Stimulated activated CD4-positive, alpha-beta T cell treated with anti-CD3 and anti-CD28 coated beads, Interleukin-2, amount 100 ng/mL, for 24 hours (primary cell): ENCODE measurements around the gene SPEN.

Experiments used
- DNase-seq, 2 donors: peaks; one replicate each; pipeline ENCODE4 v3.0.0-alpha.2; 2020

SPEN gene

DNA sequence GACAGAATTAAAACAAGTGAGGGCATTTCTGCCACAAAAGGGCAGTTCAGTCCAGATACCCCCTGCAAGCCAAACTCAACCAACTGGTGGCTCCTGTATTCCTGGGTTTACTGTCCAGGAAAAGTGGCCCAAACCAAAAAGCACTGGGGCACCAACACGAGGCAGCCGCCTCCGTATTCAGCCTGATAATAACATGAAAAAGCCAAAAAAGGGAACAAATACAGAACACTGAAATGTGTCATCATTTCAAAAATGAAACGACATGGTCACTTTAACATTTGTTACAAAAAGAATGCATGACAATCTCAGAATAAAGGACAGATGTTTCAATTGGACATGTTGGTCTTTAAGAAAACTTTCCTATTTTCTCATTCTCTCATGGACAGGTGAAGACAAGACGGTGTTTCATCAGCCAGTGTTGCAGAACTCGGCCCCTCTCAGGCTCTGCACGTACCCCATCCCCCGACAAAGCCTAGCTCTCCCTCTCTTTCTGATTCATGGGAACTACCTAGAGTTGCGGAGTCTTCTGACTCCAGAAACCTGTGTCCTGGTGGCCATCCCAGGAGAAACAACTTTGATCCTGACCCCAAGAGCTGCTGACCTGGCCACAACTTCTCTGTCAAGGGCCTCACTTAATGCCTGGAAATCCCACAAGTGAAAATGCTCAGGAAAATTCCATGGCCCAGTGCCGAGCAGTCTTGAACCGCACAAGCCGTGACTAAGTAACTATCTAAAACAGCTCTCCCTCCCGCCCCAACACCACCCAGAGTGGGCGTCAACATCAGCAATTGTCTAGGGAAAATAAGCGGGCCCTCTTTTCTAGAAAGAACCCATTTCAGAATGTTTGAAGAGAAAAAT lies 101.3 kb downstream of the SPEN start:
- DNase-seq: peak; percentile 56 to 64

DNA sequence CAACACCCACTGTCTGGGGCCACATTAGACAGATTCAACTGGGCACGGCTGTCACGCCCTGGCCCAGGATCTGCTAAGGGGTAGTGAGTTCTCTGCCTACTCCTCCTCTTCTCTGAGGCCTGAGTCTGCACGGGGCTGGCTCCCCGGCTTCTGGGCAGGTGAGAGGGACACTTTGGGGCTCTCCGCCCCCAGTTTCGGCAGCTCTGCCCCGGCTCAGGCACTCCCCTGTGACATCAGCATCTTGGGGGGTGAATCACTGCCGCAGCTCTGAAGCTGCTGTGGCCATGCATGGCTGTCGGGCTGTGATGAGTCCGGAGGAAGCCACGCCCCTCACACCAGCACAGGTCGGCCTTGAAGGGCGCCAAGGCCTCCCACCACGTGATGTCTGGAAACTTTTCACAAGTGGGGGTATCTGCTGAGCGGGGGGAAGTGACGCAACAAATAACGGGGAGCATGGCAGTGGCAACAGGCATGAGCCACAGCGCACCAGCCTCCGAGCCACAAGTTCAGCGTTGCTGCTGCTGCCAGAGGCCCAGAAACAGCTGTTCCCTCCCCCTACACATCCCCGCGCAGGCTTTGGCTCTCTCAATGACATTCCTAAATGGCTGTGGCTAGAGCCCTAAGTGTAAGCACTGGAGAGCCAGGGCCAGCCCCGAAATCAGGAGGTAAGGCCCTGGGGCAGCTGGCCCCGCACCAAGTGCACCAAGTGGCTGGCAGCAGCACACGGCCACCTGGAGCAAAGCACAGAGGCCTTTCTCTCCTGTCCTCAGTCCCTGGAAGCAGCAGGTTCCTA lies 102.1 kb downstream of the SPEN start:
- peak; percentile 88 for DNase-seq

DNA sequence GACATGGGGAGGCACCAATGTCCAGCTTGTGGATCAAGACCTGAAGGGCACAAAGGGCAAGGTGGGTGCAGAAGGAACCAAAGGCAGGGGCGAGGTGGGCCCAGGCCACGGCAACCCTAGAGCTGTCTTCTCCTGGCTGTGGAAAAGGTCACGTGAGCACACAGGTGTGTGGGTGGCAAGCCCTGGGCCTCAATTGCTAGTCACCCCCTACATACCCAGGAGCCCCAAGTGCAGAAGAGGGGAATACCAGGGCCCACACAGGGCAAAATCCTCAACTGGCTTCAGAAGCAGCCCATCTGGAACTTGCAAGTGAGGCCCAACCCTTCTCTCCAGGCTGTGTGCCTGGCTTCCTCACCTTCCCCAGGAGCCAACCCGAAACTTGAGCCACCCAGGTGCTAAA lies 102.8 kb downstream of the SPEN start:
- DNase-seq: peak; percentile 64 to 72

DNA sequence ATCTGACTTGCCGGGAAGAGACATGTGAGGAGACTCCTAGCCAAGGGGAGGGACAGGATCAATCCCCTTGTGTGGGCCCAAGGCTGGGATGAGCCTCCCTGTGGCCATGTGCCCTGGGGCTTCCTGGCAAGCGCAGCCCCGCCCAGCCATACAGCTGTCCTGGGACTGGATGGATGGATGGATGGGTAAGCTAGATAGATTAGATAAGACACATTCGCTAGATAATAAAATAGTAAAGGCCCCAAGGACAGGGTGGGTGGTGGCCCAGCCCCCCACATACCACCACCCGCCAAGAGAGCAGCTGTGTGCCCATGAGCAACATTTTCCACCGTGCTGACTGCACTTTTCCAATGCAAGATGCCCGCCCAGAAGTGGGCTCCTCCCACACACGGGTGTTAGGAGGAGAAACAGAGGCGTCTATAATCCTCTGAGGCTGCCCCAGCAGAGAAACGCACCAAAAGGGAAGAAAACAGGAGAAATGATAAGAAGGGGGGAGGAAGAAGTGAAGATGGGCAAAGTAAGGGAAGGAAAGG lies 103.3 kb downstream of the SPEN start:
- DNase-seq: peak; percentile 84

DNA sequence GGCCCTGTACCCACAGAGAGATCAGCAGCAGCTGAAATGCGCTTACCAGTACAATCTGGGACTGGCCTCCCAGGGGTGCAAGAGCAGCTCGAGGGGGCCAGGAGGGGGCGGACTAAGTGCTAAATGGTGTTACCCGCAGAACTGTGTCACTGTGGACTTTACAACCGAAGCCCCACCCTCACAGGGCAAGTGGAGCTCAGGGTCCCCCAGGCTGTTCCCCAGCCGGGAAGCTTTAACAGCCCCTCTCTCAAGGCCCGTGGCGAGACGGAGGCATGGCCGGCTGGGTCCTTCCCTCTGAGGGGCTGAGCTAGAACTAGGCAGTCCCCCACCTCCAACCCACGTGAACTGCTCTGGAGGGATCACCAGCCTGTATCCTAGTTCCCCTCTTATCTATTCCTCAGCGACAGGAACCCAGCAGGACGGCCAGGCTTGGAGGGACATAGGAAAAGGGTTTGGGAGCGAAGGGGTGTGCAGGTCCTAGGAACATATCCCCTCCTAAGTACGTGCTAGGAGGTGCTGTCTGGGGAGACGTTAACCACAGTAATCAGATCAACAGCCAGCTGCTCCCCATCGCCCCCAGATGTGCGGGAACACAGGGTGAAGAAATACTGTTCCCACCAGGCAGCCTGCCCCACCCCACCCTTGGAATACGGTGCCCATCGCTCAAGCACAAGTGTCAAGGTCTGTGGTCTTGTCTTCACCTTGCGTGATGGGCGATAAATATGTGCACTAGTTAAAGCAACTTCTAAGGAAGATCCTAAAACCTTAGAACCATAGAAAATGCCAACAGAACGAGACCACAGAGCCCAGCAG lies 104.0 kb downstream of the SPEN start:
- peak; percentile 57 to 62 for DNase-seq

DNA sequence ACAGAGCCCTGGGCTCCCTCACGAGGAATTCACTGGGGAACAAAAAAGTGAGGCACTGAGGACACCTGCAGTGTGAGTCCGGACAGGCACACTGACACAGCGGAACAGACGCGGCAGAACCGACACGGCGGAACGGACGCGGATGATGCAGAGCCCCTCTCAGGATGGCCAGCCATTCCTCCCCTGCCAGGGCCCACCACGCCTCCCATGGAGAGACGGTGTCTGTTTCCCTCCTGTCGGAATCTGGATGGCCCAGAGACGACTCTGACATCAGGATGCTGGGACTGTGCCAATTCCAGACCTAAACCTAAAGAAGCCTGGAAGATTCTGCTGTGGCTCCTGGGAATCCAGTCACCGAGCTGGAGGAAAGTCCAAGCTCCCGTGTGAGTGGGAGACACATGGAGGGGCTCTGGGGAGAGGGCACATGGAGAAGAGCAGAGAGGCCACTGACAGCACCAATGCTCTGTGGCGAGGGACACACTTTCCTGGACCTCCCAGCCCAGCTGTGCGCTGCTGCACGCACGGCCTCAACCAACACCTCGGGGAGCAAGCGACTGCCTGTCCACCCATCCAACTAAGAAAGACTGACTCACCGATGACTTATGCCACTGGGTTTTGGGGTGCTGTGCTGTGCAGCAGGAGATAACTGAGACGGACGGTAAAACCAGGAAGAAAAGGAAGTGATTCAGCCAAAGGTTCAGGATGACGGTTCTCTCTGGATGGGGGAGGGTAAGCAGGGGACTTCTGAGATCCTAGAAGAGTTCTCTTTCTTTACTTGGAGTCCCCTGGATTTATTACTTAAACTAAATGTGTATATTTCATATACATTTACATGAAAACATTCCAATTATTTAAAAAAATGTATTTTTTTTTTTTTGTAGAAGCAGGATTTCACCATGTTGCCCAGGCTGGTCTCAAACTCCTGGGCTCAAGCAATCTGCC lies 105.1 kb downstream of the SPEN start:
- DNase-seq: peak in 1 of 2 donors; percentile 53

DNA sequence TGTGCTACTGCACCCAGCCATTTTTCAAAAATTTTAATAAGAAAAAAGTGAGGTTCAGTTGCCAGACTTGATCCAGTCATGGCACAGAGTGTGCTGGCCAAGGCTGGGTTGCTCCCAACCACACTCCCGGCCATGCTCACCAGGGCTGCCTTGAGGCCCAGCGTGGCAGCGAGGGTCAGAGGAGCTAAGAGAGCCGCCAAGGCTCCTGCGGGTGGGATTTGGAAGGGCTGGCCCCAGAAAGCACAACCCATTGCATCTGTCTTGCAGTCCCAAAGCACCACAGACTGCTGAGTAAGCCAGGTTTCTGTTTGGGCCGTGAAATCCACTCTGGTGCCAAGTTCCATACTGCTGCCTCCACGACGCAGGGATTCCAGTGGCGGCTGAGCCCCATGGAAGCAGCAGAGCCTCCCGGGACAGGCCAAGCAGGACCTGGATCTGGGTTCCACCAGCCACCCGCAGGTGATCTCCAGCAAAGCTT lies 105.8 kb downstream of the SPEN start:
- no peak for DNase-seq

DNA sequence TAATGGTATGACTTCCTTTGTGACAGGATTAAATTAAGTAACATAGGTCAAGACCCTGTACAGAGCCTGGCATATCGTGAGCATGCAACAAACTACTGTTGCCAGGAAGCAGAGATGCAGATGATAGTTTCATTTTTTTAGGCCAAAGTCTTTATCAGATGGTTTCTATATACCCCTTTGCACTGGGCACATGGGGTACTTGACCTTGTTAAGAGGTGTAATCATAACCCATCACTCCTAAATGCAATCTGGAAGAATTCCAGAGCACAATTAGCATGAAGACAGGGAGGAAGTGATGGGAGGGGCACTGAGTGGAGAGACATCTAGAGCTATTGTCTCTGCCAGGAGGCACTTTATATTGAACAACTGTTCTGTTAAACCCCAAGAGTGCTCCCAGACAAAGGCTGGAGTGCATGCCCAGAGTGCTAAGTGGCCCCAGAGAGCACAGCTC lies 106.3 kb downstream of the SPEN start:
- DNase-seq: no peak

DNA sequence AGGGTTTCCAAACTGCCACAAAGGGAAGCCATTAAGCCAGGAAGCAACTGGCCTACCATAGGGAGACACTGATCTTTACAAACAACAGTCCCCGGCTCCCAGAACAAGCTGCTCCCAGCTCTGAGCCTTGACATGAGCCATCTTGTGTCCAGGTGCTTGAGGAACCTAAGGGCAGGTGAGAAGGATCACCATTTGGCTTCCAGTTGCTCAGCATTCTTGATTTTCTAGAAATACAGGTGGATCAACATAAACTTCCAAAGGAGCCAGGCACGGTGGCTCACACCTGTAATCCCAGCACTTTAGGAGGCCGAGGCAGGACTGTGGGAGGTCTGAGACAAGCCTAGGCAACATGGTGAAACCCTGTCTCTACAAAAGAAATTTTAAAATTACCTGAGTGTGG lies 106.8 kb downstream of the SPEN start:
- DNase-seq: no peak

DNA sequence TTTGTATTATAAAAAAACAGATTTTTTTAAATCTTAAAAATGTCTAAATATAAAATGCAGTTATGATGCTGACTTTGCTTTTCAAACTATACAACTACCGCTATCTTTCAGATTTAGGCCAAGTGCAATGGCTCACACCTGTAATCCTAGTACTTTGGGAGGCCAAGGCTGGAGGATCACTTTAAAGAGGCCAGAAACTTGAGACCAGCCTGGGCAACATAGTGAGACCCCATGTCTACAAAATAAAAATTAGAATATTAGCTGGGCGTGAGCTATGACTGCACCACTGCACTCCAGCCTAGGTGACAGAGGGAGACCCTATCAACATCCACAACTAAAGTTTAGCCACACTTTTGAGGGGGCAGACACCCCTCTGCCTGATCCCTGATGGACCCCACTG lies 108.0 kb downstream of the SPEN start:
- DNase-seq: no peak

DNA sequence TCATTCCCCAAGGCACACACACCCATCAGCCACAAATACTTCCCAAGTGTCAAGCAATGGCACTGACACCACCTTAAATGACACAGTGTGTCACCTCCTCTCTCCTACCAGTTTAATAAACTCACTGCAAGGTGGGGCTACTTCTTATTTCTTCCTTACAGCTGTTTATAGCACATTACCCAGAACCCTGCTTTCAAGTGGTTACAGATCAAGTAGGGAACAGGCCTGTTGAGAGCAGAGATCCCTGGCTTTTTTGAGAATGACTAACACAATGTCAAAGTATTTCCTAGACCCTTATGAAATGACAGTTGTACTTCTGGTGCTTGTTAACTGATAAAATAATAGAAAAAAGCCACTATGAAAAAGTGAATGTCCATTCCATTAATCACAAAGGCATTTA lies 108.6 kb downstream of the SPEN start:
- DNase-seq: no peak

DNA sequence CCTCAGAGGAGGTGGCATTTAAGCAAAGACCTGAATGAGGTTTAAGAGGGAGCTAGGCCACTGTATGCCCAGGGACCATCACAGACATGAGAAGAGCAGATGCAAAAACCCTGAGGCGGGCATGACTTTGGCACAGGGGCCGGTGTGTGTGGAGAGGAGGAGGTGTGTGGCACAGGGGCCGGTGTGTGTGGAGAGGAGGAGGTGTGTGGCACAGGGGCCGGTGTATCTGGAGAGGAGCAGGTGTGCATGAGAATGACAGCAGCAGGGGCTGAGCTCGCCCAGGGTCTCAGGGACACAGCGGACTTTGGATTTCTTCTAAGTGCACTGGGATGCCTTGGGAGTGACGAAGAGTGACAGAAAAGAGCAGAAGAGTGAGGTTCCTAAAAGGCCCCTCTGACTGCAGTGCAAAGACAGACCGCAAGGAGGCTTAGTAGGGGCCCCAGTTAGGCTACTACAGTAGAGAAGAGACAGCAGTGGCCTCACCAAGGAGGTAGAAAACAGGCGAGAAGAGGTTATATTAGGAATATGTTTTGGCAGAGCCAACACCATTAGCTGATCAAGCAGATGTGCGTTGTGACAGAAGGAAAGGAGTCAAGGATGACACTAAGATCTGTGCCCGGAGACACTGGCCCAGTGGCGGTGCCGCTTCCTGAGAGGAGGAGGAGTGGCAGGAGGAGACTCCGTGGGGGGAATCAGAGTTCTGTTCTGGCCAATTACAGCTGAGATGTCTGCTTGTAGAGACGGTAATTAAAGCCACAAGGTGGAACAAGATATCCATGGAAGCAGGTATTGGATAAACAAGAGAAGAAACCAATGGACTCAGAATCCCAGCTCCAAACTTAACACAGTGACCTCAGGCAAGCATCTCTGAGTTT lies 110.0 kb downstream of the SPEN start:
- no peak for DNase-seq

DNA sequence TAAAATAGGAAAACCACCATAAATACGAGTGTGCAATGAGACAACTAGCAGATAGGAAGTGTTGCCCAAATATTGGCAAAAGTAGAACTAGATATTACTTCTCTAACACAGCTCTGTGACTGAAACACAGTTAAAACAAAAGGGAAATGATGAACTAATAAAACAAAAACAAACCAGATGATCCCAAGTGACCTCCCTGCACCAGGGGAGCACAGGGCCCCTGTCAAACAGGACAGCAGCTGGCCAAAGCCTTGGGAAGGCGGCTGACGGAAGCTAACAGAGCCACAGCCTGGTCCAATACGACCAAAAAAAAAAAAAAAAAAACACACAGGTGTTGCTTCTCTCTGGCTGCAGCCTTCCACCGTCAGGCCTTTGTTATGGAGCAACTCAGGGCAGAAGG lies 110.6 kb downstream of the SPEN start:
- DNase-seq: no peak

DNA sequence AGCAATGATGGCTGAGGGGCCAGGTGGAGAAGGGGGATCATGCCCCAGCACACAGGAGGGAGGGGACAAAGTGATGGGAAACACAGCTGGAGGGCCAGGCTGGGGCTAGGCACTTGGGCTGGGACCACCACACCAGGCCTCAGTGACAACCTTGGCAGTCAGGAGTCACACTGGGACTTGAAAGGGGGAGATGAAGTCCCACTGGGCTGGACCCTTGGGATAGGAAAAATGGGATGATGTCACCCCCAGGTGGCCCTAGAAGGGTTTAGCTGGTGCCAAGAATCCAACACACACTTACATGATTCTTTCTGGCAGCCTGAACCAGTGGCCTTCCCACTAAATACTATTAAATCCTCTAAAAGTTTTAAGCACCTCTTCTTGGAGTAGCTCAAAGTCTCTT lies 111.3 kb downstream of the SPEN start:
- DNase-seq: peak in 1 of 2 donors; percentile 18

DNA sequence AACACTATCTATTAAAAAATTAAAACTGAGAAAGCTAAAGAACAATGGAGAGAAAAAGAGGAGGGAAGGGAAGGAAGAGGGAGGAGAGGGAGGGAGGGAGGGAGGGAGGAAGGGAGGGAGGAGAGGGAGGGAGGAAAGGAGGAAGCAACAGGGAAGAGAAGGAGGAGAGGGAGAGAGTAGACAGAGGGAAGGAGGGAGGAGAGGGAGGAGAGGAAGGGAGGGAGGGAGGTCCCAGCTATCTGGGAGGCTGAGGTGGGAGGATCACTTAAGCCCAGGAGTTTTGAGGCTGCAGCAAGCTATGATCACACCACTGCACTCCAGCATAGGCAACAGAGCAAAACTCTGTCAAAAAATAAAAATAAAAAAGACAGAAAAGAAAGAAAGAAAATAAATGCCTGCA lies 111.9 kb downstream of the SPEN start:
- no peak for DNase-seq

DNA sequence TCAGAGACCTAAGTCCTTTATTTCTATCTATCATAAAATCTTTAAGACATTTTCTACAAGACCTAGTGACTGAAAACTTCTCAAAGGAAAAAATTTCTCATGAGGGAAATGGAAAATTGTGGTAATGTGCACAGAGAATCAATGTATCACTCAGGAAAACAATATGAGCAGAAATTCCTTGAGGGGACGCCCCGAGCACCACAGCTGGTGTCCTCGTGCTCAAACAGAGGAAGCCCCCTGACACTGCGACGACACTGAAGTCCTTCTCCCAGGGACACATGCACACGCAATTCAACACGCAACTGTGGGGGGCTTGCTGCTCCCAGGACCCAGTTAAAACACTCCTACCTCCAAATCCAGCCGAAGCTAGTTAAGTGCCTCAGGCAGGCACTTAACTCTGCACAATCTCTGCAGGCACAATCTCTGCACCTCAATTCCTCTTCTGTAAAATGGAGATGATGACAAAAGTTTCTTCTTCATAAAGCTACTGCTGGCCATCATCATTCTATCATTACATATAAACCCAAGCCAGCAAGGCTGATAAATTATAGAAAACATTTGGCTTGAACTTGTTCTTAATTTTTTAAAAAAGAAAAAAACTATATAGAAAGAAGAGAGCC lies 112.4 kb downstream of the SPEN start:
- peak; percentile 45 to 51 for DNase-seq

DNA sequence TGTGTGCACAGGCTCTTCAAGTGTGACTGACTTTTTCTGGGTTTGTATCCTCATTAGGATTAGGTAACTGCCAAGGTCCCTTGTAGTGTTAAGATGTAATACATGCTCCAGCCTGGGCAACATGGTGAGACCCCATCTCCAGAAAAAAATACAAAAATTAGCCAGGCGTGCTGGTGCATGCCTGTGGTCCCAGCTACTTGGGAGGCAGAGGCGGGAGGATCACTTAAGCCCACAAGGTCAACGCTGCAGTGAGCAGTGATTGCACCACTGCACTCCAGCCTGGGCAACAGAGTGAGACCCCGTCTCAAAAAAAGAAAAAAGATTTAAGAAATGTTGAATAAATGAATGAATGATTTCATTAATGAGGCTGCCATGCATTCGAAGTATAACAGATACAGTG lies 113.3 kb downstream of the SPEN start:
- no peak for DNase-seq

DNA sequence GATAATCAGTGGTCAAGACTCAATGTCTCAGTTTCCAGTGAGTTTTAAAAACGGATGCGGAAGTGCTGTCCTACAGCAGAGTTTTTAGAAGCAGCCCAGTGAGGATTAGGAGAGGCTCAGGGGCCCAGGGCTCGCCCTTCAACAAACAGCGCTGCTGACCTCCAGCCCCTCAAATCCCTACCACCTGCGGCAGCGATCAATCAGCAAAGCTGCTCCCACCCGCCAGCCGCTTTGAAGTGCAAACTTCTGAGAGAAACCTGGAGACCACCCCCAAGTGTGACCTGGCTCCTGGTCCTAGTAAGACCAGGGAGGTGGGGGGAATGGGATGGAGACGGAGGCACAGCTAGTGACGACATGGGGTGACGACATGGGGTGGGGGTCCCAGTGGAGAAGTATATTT lies 114.0 kb downstream of the SPEN start:
- DNase-seq: no peak

DNA sequence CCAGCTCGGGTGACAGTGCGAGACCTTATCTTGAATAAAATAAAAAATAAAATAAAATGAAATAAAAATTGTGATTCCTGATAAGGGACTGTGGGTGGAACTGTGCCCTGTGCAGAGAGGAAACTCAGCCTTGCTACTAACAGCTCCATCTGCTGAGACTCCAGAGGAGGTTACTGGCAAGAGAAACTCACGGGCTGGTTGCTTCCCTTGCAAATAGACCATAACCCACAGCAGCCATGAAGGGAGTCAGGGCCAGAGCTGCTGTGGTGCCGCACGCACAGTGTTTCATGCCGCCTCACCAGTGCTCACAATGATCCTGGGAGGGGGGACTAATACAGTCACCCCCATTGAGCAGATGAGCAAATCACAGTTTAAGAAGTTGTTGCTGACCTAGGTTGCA lies 114.7 kb downstream of the SPEN start:
- DNase-seq: no peak
